ENCODE results near the gene PARD6B. TPM values are rescaled to one million over a fixed set of nuclear protein-coding genes. Genes with fewer than 3 reads are reported as not detected.

PARD6B gene
- polyA plus RNA-seq, 1 of the 3 experiments (the other 2 are of a cell fraction), result 0.49 TPM

DNA sequence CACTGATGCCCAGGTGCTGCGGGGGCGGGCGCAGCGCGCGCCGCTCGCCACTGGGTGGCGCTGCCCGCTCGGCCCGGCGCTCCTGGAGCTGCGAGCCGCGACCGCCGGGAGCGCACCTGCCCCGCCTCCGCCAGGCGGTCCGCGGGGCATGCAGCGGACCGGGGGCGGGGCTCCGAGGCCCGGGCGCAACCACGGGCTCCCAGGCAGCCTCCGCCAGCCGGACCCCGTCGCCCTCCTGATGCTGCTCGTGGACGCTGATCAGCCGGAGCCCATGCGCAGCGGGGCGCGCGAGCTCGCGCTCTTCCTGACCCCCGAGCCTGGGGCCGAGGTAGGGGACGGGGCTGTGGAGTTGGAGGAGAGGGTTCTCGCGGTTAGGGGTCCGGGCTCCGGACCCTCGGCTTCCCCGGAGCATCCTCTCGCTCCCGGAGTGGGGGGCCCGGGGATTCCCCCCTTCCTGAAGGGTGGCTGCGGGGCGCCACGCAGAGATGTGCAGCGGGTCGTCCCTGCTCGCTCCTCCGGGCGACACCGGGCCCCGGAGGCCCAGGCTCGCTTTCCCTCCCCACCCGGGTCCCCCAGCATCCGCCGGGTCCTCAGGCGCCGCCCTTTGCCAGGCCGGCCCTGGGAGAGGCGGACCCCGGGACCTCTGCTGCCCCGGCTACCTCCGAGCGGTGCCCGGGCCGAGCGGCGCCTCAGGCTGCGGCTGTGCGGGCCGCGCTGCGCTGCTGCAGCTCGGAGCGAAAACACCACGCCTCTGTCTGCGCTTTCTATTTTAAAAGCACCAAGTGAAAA lies 63.7 kb downstream of the PARD6B start, which contains the start of gene BCAS4:
TSS of gene BCAS4 (plus strand) at position 216 of the 789 bp plus-strand sequence. CDS start at position 239, 23 bp downstream.
- Histone ChIP-seq H3K27ac (ENCODE audit: low read depth in 2 of 2, low read length in 1 of 2) (peak within 1 kb of the TSS; percentile 62 to 68), H4K20me1 (ENCODE audit: insufficient read depth) (no peaks in the 10 kb centered on the region), H3K4me3 (ENCODE audit: low read depth in 2 of 2, low read length in 1 of 2) (peak within 1 kb of the TSS; percentile 75 to 89), H3F3A (replicated peaks; ENCODE audit: insufficient read depth) (peaks cover 10% of the 10 kb centered on the region), H3K4me2 (peak within 1 kb of the TSS; percentile 79), H3K9me2 (no peaks in the 10 kb centered on the region), H3K36me3 (replicated peaks in 1 of 2; ENCODE audit: control insufficient read depth in 1 of 2, insufficient read depth in 2 of 2, low read length in 1 of 2) (no peaks in the 10 kb centered on the region), H3K79me2 (ENCODE audit: insufficient read depth) (peaks cover 23% of the 10 kb centered on the region), H2AFZ (ENCODE audit: low read depth) (peak within 1 kb of the TSS; percentile 64), H3K4me1 (ENCODE audit: control insufficient read depth in 1 of 2, insufficient read depth in 2 of 2, low read depth in 1 of 2, low read length in 1 of 2) (peaks cover 10 to 13% of the 10 kb centered on the region in 2 experiments), H3K9ac (peak within 1 kb of the TSS; percentile 86), H3K9me3 (no peaks in the 10 kb centered on the region), H3K27me3 (ENCODE audit: insufficient read depth) (no peaks in the 10 kb centered on the region)
- peak; percentile 98 for DNase-seq
- ChIA-PET POLR2A (interaction anchor here (0.9 to 1.8 kb wide), 4 partner anchors 10 to 163 kb away, joined by 4 to 40 read pairs (median 8); partner anchors contain the start of genes ADNP, DPM1 and MOCS3), CTCF (interaction anchor here (0.6 to 11.3 kb wide), 81 partner anchors 8 to 829 kb away, joined by 3 to 340 read pairs (median 5); partner anchors contain the start of genes ADNP, DPM1, MOCS3 and PARD6B)
- 1% methylated on average over 29 of the region's 92 CpGs for WGBS (ENCODE audit: low lambda C conversion rate)
- no peak for TF ChIP-seq POLR2AphosphoS5 (IDR thresholded peaks at IDR 0.05; ENCODE audit: low read depth, low read length)
- TF ChIP-seq MXI1 (IDR thresholded peaks at IDR 0.05; ENCODE audit: low read depth, low read length), result peak; percentile 47
- TF ChIP-seq NRF1 (IDR thresholded peaks at IDR 0.05; ENCODE audit: low read depth, low read length), result peak; percentile 47
- TF ChIP-seq MAX (IDR thresholded peaks at IDR 0.05; ENCODE audit: low read depth), result peak; percentile 73; the same call in 1 of the 2 replicates
- TF ChIP-seq RAD21 (IDR thresholded peaks at IDR 0.05; ENCODE audit: low read length), result peak; percentile 78
- 0 out of 2 replicates have a peak, but pooled peaks have one; percentile 9 for TF ChIP-seq RCOR1 (IDR thresholded peaks at IDR 0.05; ENCODE audit: low read length)
- peak; percentile 81 for TF ChIP-seq SMC3 (IDR thresholded peaks at IDR 0.05; ENCODE audit: low read depth, low read length)
- no peak for TF ChIP-seq TCF12 (IDR thresholded peaks at IDR 0.05)

GRCh38 chr20:50797142-50797541 lies 65.8 kb downstream of the PARD6B start:
- ChIA-PET POLR2A (no interaction called here), CTCF (no interaction called here)
- Histone ChIP-seq H3K79me2 (ENCODE audit: insufficient read depth) (peaks cover 24% of the 10 kb centered on the region), H3K27me3 (ENCODE audit: insufficient read depth) (no peaks in the 10 kb centered on the region), H3K36me3 (replicated peaks in 1 of 2; ENCODE audit: control insufficient read depth in 1 of 2, insufficient read depth in 2 of 2, low read length in 1 of 2) (no peaks in the 10 kb centered on the region), H3K27ac (ENCODE audit: low read depth in 2 of 2, low read length in 1 of 2) (no peak overlapping the region), H3F3A (replicated peaks; ENCODE audit: insufficient read depth) (peaks cover 10% of the 10 kb centered on the region), H4K20me1 (ENCODE audit: insufficient read depth) (no peaks in the 10 kb centered on the region), H3K9me2 (no peaks in the 10 kb centered on the region), H3K4me1 (ENCODE audit: control insufficient read depth in 1 of 2, insufficient read depth in 2 of 2, low read depth in 1 of 2, low read length in 1 of 2) (peaks cover 0 to 5% of the 10 kb centered on the region in 2 experiments; a peak in 3 of 4 replicates), H3K9ac (no peak overlapping the region), H2AFZ (ENCODE audit: low read depth) (no peak overlapping the region), H3K9me3 (no peaks in the 10 kb centered on the region), H3K4me3 (ENCODE audit: low read depth in 2 of 2, low read length in 1 of 2) (no peak overlapping the region), H3K4me2 (no peak overlapping the region)
- 95% methylated on average over 4 of the region's 4 CpGs for WGBS (ENCODE audit: low lambda C conversion rate)
- TF ChIP-seq FOXJ3 (CRISPR knock-in tag; IDR thresholded peaks at IDR 0.05) (no peak), POLR2AphosphoS5 (IDR thresholded peaks at IDR 0.05; ENCODE audit: low read depth, low read length) (no peak), SMC3 (IDR thresholded peaks at IDR 0.05; ENCODE audit: low read depth, low read length) (no peak), MXI1 (IDR thresholded peaks at IDR 0.05; ENCODE audit: low read depth, low read length) (no peak), ELF1 (IDR thresholded peaks at IDR 0.05) (no peak), JUND (IDR thresholded peaks at IDR 0.05) (no peak), RXRA (IDR thresholded peaks at IDR 0.05; ENCODE audit: borderline replicate concordance, low read depth) (no peak), EZH2phosphoT487 (IDR thresholded peaks at IDR 0.05; ENCODE audit: borderline replicate concordance, low read depth) (no peak), CHD2 (IDR thresholded peaks at IDR 0.05; ENCODE audit: low read length, partially characterized antibody) (no peak), RCOR1 (IDR thresholded peaks at IDR 0.05; ENCODE audit: low read length) (no peak), SIN3A (IDR thresholded peaks at IDR 0.05; ENCODE audit: borderline replicate concordance, low read depth, low read length) (no peak), GABPA (IDR thresholded peaks at IDR 0.05; ENCODE audit: low read depth) (no peak)
- TF ChIP-seq, protein P1, sequence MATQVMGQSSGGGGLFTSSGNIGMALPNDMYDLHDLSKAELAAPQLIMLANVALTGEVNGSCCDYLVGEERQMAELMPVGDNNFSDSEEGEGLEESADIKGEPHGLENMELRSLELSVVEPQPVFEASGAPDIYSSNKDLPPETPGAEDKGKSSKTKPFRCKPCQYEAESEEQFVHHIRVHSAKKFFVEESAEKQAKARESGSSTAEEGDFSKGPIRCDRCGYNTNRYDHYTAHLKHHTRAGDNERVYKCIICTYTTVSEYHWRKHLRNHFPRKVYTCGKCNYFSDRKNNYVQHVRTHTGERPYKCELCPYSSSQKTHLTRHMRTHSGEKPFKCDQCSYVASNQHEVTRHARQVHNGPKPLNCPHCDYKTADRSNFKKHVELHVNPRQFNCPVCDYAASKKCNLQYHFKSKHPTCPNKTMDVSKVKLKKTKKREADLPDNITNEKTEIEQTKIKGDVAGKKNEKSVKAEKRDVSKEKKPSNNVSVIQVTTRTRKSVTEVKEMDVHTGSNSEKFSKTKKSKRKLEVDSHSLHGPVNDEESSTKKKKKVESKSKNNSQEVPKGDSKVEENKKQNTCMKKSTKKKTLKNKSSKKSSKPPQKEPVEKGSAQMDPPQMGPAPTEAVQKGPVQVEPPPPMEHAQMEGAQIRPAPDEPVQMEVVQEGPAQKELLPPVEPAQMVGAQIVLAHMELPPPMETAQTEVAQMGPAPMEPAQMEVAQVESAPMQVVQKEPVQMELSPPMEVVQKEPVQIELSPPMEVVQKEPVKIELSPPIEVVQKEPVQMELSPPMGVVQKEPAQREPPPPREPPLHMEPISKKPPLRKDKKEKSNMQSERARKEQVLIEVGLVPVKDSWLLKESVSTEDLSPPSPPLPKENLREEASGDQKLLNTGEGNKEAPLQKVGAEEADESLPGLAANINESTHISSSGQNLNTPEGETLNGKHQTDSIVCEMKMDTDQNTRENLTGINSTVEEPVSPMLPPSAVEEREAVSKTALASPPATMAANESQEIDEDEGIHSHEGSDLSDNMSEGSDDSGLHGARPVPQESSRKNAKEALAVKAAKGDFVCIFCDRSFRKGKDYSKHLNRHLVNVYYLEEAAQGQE (IDR thresholded peaks at IDR 0.05; ENCODE audit: low read depth, low read length), result no peak
- TF ChIP-seq, protein P2, sequence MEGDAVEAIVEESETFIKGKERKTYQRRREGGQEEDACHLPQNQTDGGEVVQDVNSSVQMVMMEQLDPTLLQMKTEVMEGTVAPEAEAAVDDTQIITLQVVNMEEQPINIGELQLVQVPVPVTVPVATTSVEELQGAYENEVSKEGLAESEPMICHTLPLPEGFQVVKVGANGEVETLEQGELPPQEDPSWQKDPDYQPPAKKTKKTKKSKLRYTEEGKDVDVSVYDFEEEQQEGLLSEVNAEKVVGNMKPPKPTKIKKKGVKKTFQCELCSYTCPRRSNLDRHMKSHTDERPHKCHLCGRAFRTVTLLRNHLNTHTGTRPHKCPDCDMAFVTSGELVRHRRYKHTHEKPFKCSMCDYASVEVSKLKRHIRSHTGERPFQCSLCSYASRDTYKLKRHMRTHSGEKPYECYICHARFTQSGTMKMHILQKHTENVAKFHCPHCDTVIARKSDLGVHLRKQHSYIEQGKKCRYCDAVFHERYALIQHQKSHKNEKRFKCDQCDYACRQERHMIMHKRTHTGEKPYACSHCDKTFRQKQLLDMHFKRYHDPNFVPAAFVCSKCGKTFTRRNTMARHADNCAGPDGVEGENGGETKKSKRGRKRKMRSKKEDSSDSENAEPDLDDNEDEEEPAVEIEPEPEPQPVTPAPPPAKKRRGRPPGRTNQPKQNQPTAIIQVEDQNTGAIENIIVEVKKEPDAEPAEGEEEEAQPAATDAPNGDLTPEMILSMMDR (IDR thresholded peaks at IDR 0.05), result no peak
- DNase-seq, result no peak
